ENCODE data around the gene TSSK3. TPM values are rescaled to one million over a fixed set of nuclear protein-coding genes. Genes with fewer than 3 reads are reported as not detected.

TSSK3 gene
- total RNA-seq, 1 experiment from 2014 or later, result not detected

DNA sequence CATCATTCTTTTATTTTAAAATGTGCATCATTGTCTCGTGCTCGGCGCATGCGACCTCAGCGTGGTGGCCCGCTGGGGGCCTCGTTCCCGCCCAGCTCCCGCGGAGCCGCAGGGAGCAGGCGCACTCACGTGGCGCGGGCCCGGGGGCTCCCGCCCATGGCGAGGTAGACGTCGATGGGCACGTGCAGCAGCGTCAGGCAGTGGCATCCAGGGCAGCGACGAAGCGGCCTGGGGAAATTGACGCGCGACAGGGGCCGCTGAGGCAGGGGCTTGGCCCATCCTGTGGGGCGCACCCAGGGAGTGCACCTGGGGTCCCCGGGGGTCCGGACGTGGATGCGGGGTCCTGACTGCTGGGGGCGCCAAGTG is 1.0 kb upstream of the TSSK3 start:
- no peak for ATAC-seq

DNA sequence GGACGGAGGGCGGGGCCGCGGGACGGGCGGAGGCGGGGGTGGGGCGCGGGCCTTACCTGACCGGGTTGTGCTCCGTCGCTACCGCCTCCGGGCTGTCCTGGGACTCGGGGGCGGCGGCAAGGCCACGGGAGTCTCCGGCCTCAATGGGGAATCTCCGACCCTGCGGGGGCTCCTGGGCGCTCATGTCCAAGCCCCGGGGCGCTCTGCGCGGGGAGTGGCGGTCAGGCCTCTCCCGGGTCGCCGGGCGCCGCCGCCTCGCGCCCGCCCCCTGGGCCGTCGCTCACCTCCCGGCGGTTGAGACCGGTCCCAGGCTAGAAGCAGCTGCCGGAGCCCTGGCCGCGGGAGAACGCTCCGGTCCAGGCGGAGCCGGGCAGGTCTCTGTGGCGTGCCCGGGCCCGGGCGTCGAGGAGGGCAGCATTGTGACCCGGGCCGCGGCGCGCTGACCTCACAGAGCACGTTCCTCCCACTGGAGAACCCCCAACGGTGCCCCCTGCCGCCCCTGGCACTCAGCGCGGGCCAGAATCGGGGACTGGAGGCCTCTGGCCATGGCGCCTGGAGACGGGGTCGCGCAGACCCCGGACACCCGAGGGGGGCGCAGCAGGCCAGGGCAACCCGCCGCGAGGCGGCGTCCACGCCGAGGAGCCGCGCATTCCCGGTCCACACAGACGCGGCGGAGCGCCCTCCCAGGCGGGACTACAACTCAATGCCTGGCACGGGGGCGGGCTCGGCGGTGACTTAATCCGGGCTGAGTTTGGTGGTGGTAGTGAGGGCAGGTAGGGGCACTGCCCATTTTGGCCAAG is 465 bp upstream of the TSSK3 start:
- H3K4me3 ChIP-seq (ENCODE audit: low read length), result peak overlapping the region; percentile 51
- H3K4me1 ChIP-seq (ENCODE audit: insufficient read depth, low read length), result no peaks in the 10 kb centered on the region
- DNase-seq (no peak), ATAC-seq (peak; percentile 65)
- ChIA-PET CTCF (no interaction called here), POLR2A (ENCODE audit: unreplicated experiment) (interaction anchor here (0.6 kb wide), 1 partner anchor 10 kb away, joined by 3 read pairs; no protein-coding TSS in a partner anchor)
- H3K4me2 ChIP-seq (ENCODE audit: low read length), result peak overlapping the region; percentile 57
- H3K9me2 ChIP-seq (replicated peaks; ENCODE audit: low read length), result no peaks in the 10 kb centered on the region
- intact Hi-C loops (cut with micrococcal nuclease), result no loop called here
- no peaks in the 10 kb centered on the region for H3K27me3 ChIP-seq (ENCODE audit: low read length)
- H3K9ac ChIP-seq (ENCODE audit: low read length), result no peak overlapping the region
- no peaks in the 10 kb centered on the region for H3K9me3 ChIP-seq (ENCODE audit: low read length)
- H3K79me2 ChIP-seq (ENCODE audit: low read length), result no peaks in the 10 kb centered on the region
- peaks cover 3% of the 10 kb centered on the region for H3K36me3 ChIP-seq (ENCODE audit: low read depth, low read length)
- H2AFZ ChIP-seq (ENCODE audit: low read length), result no peak overlapping the region
- H3F3A ChIP-seq (ENCODE audit: low read length, unreplicated experiment), result no peaks in the 10 kb centered on the region
- no TSS peak for BruUV-seq (replicated peaks)
- H4K20me1 ChIP-seq (ENCODE audit: low read length), result no peaks in the 10 kb centered on the region
- TF ChIP-seq EZH2phosphoT487 (IDR thresholded peaks at IDR 0.05; ENCODE audit: borderline replicate concordance, low read length), result no peak
- TF ChIP-seq, protein P1, sequence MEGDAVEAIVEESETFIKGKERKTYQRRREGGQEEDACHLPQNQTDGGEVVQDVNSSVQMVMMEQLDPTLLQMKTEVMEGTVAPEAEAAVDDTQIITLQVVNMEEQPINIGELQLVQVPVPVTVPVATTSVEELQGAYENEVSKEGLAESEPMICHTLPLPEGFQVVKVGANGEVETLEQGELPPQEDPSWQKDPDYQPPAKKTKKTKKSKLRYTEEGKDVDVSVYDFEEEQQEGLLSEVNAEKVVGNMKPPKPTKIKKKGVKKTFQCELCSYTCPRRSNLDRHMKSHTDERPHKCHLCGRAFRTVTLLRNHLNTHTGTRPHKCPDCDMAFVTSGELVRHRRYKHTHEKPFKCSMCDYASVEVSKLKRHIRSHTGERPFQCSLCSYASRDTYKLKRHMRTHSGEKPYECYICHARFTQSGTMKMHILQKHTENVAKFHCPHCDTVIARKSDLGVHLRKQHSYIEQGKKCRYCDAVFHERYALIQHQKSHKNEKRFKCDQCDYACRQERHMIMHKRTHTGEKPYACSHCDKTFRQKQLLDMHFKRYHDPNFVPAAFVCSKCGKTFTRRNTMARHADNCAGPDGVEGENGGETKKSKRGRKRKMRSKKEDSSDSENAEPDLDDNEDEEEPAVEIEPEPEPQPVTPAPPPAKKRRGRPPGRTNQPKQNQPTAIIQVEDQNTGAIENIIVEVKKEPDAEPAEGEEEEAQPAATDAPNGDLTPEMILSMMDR (conservative IDR thresholded peaks at IDR 0.05; ENCODE audit: low read depth, low read length), result 0 out of 2 replicates have a peak, but pooled peaks have one; percentile 12
- no peak overlapping the region for H3K27ac ChIP-seq (ENCODE audit: low read length)

More for the DNA sequence above, 1.0 kb upstream of the TSSK3 start:
- DNase-seq, result no peak
- ChIA-PET POLR2A (ENCODE audit: unreplicated experiment) (no interaction called here), CTCF (no interaction called here)
- Histone ChIP-seq H3K27me3 (ENCODE audit: low read length) (no peaks in the 10 kb centered on the region), H3K4me3 (ENCODE audit: low read length) (no peak overlapping the region; the same call in 1 of the 2 replicates), H2AFZ (ENCODE audit: low read length) (no peak overlapping the region), H3K27ac (ENCODE audit: low read length) (no peak overlapping the region), H3K9ac (ENCODE audit: low read length) (no peak overlapping the region), H3K9me2 (replicated peaks; ENCODE audit: low read length) (no peaks in the 10 kb centered on the region), H3K79me2 (ENCODE audit: low read length) (no peaks in the 10 kb centered on the region), H3K4me1 (ENCODE audit: insufficient read depth, low read length) (no peaks in the 10 kb centered on the region), H3K36me3 (ENCODE audit: low read depth, low read length) (no peaks in the 10 kb centered on the region; the same call in 1 of the 2 replicates), H4K20me1 (ENCODE audit: low read length) (no peaks in the 10 kb centered on the region), H3K4me2 (ENCODE audit: low read length) (no peak overlapping the region), H3K9me3 (ENCODE audit: low read length) (no peaks in the 10 kb centered on the region), H3F3A (ENCODE audit: low read length, unreplicated experiment) (no peaks in the 10 kb centered on the region)
- BruUV-seq (replicated peaks), result no TSS peak
- TF ChIP-seq EZH2 (IDR thresholded peaks at IDR 0.05; ENCODE audit: low read length, unreplicated experiment), result no peak
- no peak for TF ChIP-seq EZH2phosphoT487 (IDR thresholded peaks at IDR 0.05; ENCODE audit: borderline replicate concordance, low read length)
- TF ChIP-seq, protein P1 (conservative IDR thresholded peaks at IDR 0.05; ENCODE audit: low read depth, low read length), result no peak
- intact Hi-C loops (cut with micrococcal nuclease), result no loop called here

DNA sequence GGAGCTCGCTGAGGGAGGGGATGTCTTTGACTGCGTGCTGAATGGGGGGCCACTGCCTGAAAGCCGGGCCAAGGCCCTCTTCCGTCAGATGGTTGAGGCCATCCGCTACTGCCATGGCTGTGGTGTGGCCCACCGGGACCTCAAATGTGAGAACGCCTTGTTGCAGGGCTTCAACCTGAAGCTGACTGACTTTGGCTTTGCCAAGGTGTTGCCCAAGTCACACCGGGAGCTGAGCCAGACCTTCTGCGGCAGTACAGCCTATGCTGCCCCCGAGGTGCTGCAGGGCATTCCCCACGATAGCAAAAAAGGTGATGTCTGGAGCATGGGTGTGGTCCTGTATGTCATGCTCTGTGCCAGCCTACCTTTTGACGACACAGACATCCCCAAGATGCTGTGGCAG is 1.4 kb downstream of the TSSK3 start:
- Histone ChIP-seq H3K27me3 (ENCODE audit: low read length) (no peaks in the 10 kb centered on the region), H3K4me1 (ENCODE audit: insufficient read depth, low read length) (no peaks in the 10 kb centered on the region), H3K9me2 (replicated peaks; ENCODE audit: low read length) (no peaks in the 10 kb centered on the region), H3K4me2 (ENCODE audit: low read length) (no peak overlapping the region), H2AFZ (ENCODE audit: low read length) (no peak overlapping the region), H3K36me3 (ENCODE audit: low read depth, low read length) (peaks cover 11% of the 10 kb centered on the region), H3F3A (ENCODE audit: low read length, unreplicated experiment) (no peaks in the 10 kb centered on the region), H3K79me2 (ENCODE audit: low read length) (no peaks in the 10 kb centered on the region), H3K27ac (ENCODE audit: low read length) (no peak overlapping the region), H3K9me3 (ENCODE audit: low read length) (no peaks in the 10 kb centered on the region), H3K9ac (ENCODE audit: low read length) (no peak overlapping the region), H4K20me1 (ENCODE audit: low read length) (no peaks in the 10 kb centered on the region), H3K4me3 (ENCODE audit: low read length) (no peak overlapping the region)
- BruUV-seq (replicated peaks), result no TSS peak
- POLR2A ChIA-PET (ENCODE audit: unreplicated experiment), result no interaction called here
- ATAC-seq (no peak), DNase-seq (no peak)
- intact Hi-C loops (cut with micrococcal nuclease), result no loop called here
- CTCF ChIA-PET, result no interaction called here
- TF ChIP-seq, protein P1 (conservative IDR thresholded peaks at IDR 0.05; ENCODE audit: low read depth, low read length), result no peak
- TF ChIP-seq EZH2 (IDR thresholded peaks at IDR 0.05; ENCODE audit: low read length, unreplicated experiment) (no peak), EZH2phosphoT487 (IDR thresholded peaks at IDR 0.05; ENCODE audit: borderline replicate concordance, low read length) (no peak)
